ENCODE measurements around the gene SPATA31D4.

GRCh38 chr9:81974764-81975163 lies 46.5 kb downstream of the SPATA31D4 start:
- TF ChIP-seq, protein P1, sequence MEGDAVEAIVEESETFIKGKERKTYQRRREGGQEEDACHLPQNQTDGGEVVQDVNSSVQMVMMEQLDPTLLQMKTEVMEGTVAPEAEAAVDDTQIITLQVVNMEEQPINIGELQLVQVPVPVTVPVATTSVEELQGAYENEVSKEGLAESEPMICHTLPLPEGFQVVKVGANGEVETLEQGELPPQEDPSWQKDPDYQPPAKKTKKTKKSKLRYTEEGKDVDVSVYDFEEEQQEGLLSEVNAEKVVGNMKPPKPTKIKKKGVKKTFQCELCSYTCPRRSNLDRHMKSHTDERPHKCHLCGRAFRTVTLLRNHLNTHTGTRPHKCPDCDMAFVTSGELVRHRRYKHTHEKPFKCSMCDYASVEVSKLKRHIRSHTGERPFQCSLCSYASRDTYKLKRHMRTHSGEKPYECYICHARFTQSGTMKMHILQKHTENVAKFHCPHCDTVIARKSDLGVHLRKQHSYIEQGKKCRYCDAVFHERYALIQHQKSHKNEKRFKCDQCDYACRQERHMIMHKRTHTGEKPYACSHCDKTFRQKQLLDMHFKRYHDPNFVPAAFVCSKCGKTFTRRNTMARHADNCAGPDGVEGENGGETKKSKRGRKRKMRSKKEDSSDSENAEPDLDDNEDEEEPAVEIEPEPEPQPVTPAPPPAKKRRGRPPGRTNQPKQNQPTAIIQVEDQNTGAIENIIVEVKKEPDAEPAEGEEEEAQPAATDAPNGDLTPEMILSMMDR (IDR thresholded peaks at IDR 0.05 in 8 of 11, conservative IDR thresholded peaks at IDR 0.05 in 3 of 11) = no peak
- no peak for TF ChIP-seq POLR2A (IDR thresholded peaks at IDR 0.05)

Data from spleen (tissue), 7 donors.